OCI-LY1 (cell line): ENCODE results near the gene SLC5A9.
"Not testable (repeated sequence)": the region's sequence is repeated elsewhere in the genome, so short reads cannot be mapped to it uniquely, and the experiment has no call there.

Experiments
- EZH2 ChIP-seq: fragments of 200-600 bp; sonication (generic), shearing (Covaris generic); IDR thresholded peaks from 2 replicates; pipeline ENCODE4 v1.8.0; 2017; ENCODE audit warnings: borderline replicate concordance, mixed run types, mild to moderate bottlenecking, antibody characterized with exemption, low read length, moderate library complexity, mixed read lengths
- TF ChIP-seq, protein P1 (sequence below): fragments of 200-600 bp; sonication (generic), shearing (Covaris generic); IDR thresholded peaks from 2 replicates; pipeline ENCODE4 v1.5.1; 2017; ENCODE audit warnings: mild to moderate bottlenecking, antibody characterized with exemption, low read length, moderate library complexity, mixed read lengths

DNA sequence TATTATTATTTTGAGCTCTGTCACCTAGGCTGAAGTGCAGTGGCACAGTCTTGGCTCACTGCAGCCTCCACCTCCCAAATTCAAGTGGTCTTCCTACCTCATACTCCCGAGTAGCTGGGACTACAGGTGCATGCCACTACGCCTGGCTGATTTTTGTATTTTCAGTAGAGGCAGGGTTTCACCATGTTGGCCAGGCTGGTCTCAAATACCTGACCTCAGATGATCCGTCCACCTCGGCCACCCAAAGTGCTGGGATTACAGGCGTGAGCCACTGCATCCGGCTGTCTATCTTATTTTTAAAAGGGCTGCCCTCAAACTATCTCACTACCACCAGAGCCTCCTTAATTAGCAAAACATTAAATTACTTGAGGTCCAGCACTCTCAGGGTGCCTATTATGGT, 71.6 kb downstream of the SLC5A9 start:
- not testable (repeated sequence) for TF ChIP-seq EZH2
- TF ChIP-seq, protein P1, sequence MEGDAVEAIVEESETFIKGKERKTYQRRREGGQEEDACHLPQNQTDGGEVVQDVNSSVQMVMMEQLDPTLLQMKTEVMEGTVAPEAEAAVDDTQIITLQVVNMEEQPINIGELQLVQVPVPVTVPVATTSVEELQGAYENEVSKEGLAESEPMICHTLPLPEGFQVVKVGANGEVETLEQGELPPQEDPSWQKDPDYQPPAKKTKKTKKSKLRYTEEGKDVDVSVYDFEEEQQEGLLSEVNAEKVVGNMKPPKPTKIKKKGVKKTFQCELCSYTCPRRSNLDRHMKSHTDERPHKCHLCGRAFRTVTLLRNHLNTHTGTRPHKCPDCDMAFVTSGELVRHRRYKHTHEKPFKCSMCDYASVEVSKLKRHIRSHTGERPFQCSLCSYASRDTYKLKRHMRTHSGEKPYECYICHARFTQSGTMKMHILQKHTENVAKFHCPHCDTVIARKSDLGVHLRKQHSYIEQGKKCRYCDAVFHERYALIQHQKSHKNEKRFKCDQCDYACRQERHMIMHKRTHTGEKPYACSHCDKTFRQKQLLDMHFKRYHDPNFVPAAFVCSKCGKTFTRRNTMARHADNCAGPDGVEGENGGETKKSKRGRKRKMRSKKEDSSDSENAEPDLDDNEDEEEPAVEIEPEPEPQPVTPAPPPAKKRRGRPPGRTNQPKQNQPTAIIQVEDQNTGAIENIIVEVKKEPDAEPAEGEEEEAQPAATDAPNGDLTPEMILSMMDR = not testable (repeated sequence)
